HG02884 (cell line): Measurements from ENCODE around the gene SALL2.
A peak's percentile ranks its signal among the peaks of the same experiment; 100 is the strongest.

Source experiments
- ATAC-seq: cut with Tn5 transposase; IDR thresholded peaks from one replicate; pipeline ENCODE4 v1.9.1; 2021; ENCODE audit warnings: mild to moderate bottlenecking, moderate library complexity; ENCODE audit not compliant: unreplicated experiment

SALL2 gene

GRCh38 chr14:21494902-21495762 is 31.0 kb downstream of the SALL2 start:
- no peak for ATAC-seq

- no peak for ATAC-seq
These were observed 39.5 kb downstream of the SALL2 start for GRCh38 chr14:21486640-21487087.

GRCh38 chr14:21476925-21477681 is 49.0 kb downstream of the SALL2 start, which contains the start of the genes RAB2B and TOX4:
Gene RAB2B (minus strand): TSS chr14:21476959. CDS start chr14:21476872, 87 bp downstream.
Gene TOX4 (plus strand): TSS chr14:21477195. CDS start chr14:21477279, 84 bp downstream.
- peak; percentile 99 for ATAC-seq

- no peak for ATAC-seq
These were observed 49.6 kb downstream of the SALL2 start for GRCh38 chr14:21476523-21476924.

GRCh38 chr14:21475767-21476522 is 50.2 kb downstream of the SALL2 start:
- ATAC-seq, result peak; percentile 2
